Ascending aorta (tissue), 2 donors: ENCODE data around the gene AGBL3. TPM values are rescaled to one million over a fixed set of nuclear protein-coding genes. Genes with fewer than 3 reads are reported as not detected.
A peak's percentile ranks its signal among the peaks of the same experiment; 100 is the strongest.

ENCODE experiments used
- DNase-seq, 2 donors: peaks; one replicate each; pipeline ENCODE4 v3.0.0-alpha.2; 2019; ENCODE audit warnings: low spot score in 2 of 2
- H3K27ac ChIP-seq, 2 donors: fragments of 200-600 bp; sonication (generic); one replicate each; pipeline ENCODE4 v1.5.1; 2016 to 2017; ENCODE audit warnings: mild to moderate bottlenecking in 1 of 2
- H3K27me3 ChIP-seq: fragments of 200-600 bp; sonication (generic); one replicate; pipeline ENCODE4 v1.5.1; 2017
- H3K36me3 ChIP-seq, 2 donors: fragments of 200-600 bp; sonication (generic); one replicate each; pipeline ENCODE4 v1.5.1; 2016
- H3K4me1 ChIP-seq, 2 donors: fragments of 200-600 bp; sonication (generic); one replicate each; pipeline ENCODE4 v1.5.1; 2016 to 2017; ENCODE audit warnings: mild to moderate bottlenecking in 1 of 2
- H3K4me3 ChIP-seq, 2 donors: fragments of 200-600 bp; sonication (generic); one replicate each; pipeline ENCODE4 v1.5.1; 2016 to 2017; ENCODE audit warnings: mild to moderate bottlenecking in 1 of 2
- H3K9me3 ChIP-seq, 2 donors: fragments of 200-600 bp; sonication (generic); one replicate each; pipeline ENCODE4 v1.5.1; 2016
- CTCF ChIP-seq, 3 experiments: fragments of 200-600 bp in 2 of 3; fragments of 450-650 bp in 1 of 3; sonication (generic) in 2 of 3; IDR thresholded peaks; one replicate each; pipeline ENCODE4 v1.5.1; 2016 to 2019; ENCODE audit warnings: antibody characterized with exemption in 3 of 3, mild to moderate bottlenecking in 1 of 3, moderate library complexity in 1 of 3
- intact Hi-C: fragments of 100-400 bp; cut with DNase I; formaldehyde crosslinking; loops from one replicate; pipeline ENCODE4 v1.15.1; 2023
- total RNA-seq: library from RNA; depleted of rRNA; stranded (reverse); fragments of >200 nt; gene quantifications from one replicate; pipeline ENCODE4 v1.1.0, GENCODE V29; 2016

AGBL3 gene
- total RNA-seq, 1 donor from 2014 or later, result 2.8 TPM

- Histone ChIP-seq H3K4me3 (no peak overlapping the region), H3K9me3 (no peaks in the 10 kb centered on the region), H3K36me3 (peaks cover 42 to 53% of the 10 kb centered on the region in 2 donors), H3K27me3 (no peaks in the 10 kb centered on the region), H3K27ac (peak overlapping the region; percentile 59 to 69), H3K4me1 (peaks cover 11 to 26% of the 10 kb centered on the region in 2 donors)
- intact Hi-C loops, result no loop called here
- no peak for DNase-seq
- TF ChIP-seq CTCF (IDR thresholded peaks at IDR 0.05), result no peak
These were observed 45.0 kb upstream of the AGBL3 start for GRCh38 chr7:134941185-134941900.

GRCh38 chr7:134941952-134942351 is 44.4 kb upstream of the AGBL3 start:
- H3K9me3 ChIP-seq, result no peaks in the 10 kb centered on the region
- H3K4me1 ChIP-seq, result peaks cover 9 to 20% of the 10 kb centered on the region in 2 donors
- TF ChIP-seq CTCF (IDR thresholded peaks at IDR 0.05), result no peak
- intact Hi-C loops, result no loop called here
- no peak for DNase-seq
- no peaks in the 10 kb centered on the region for H3K27me3 ChIP-seq
- H3K36me3 ChIP-seq, result peaks cover 48 to 59% of the 10 kb centered on the region in 2 donors
- H3K27ac ChIP-seq, result peak overlapping the region; percentile 59 to 69
- no peak overlapping the region for H3K4me3 ChIP-seq

GRCh38 chr7:134942690-134943466 is 43.4 kb upstream of the AGBL3 start:
- peaks cover 48 to 65% of the 10 kb centered on the region in 2 donors for H3K36me3 ChIP-seq
- H3K27me3 ChIP-seq, result no peaks in the 10 kb centered on the region
- no peak overlapping the region for H3K4me3 ChIP-seq
- H3K27ac ChIP-seq, result peak overlapping the region; percentile 59 to 69
- DNase-seq, result no peak
- TF ChIP-seq CTCF (IDR thresholded peaks at IDR 0.05), result no peak
- peaks cover 0 to 11% of the 10 kb centered on the region in 2 donors for H3K4me1 ChIP-seq
- no peaks in the 10 kb centered on the region for H3K9me3 ChIP-seq
- intact Hi-C loops, result no loop called here

- no peak overlapping the region for H3K4me3 ChIP-seq
- intact Hi-C loops, result no loop called here
- peaks cover 56 to 68% of the 10 kb centered on the region in 2 donors for H3K36me3 ChIP-seq
- H3K27ac ChIP-seq, result no peak overlapping the region
- no peak for DNase-seq
- H3K9me3 ChIP-seq, result no peaks in the 10 kb centered on the region
- peak in 2 of 3 experiments; percentile 3 to 35 for TF ChIP-seq CTCF (IDR thresholded peaks at IDR 0.05)
- no peaks in the 10 kb centered on the region for H3K27me3 ChIP-seq
- H3K4me1 ChIP-seq, result peaks cover 0 to 3% of the 10 kb centered on the region in 2 donors
These were observed 42.4 kb upstream of the AGBL3 start for GRCh38 chr7:134943785-134944400.

- no peak overlapping the region for H3K4me3 ChIP-seq
- H3K36me3 ChIP-seq, result peaks cover 66 to 78% of the 10 kb centered on the region in 2 donors
- no peak for DNase-seq
- H3K9me3 ChIP-seq, result no peaks in the 10 kb centered on the region
- intact Hi-C loops, result no loop called here
- no peaks in the 10 kb centered on the region for H3K27me3 ChIP-seq
- no peak for TF ChIP-seq CTCF (IDR thresholded peaks at IDR 0.05)
- H3K27ac ChIP-seq, result peak overlapping the region; percentile 32 to 36
- H3K4me1 ChIP-seq, result peaks cover 0 to 3% of the 10 kb centered on the region in 2 donors
These were observed 40.6 kb upstream of the AGBL3 start for GRCh38 chr7:134945691-134946090.
